HCT116 (cell line): ENCODE measurements around the gene SELENOS. TPM values are rescaled to one million over a fixed set of nuclear protein-coding genes. Genes with fewer than 3 reads are reported as not detected.

ENCODE experiments used
- ATAC-seq: fragments of 200-7000 bp; cut with Tn5 transposase; 2 replicates; pipeline ENCODE4 v1.9.1; 2020; ENCODE audit warnings: mild to moderate bottlenecking, moderate library complexity
- BruUV-seq: library from RNA; stranded (reverse); fragments of 400-500 nt; replicated peaks from 2 replicates; lab custom pipeline; 2021; lab: Mats Ljungman, UMichigan
- CTCF ChIA-PET: fragments of 300-600 bp; sonication (Branson Sonifier 250); formaldehyde crosslinking; loops from one replicate; lab custom pipeline; 2021; ENCODE audit warnings: antibody characterized with exemption; lab: Charles Lee
- POLR2A ChIA-PET: fragments of 300-600, 350-600 bp; sonication (Branson Sonifier 250); formaldehyde crosslinking; loops from one replicate; lab custom pipeline; 2021; ENCODE audit warnings: antibody characterized with exemption; lab: Charles Lee
- RAD21 ChIA-PET, 2 experiments: fragments of 300-600 bp; sonication (Branson Sonifier 250); formaldehyde crosslinking; loops; one replicate each; lab custom pipeline; 2023; ENCODE audit warnings: low total read pairs in 2 of 2; ENCODE audit not compliant: uncharacterized antibody in 2 of 2, unreplicated experiment in 2 of 2, low non-redundant PET in 1 of 2; lab: Charles Lee
- DNase-seq: peaks from one replicate; pipeline ENCODE4 v3.0.0-alpha.2; 2010; ENCODE audit warnings: low read depth, low spot score
- H2AFZ ChIP-seq: fragments of 200-600 bp; shearing (Covaris generic), sonication (generic); 2 replicates; pipeline ENCODE4 v1.6.1; 2017; ENCODE audit warnings: low read depth, mixed run types, mixed read lengths, antibody characterized with exemption, low read length; ENCODE audit not compliant: poor library complexity, severe bottlenecking
- H3K27ac ChIP-seq: 2 replicates; pipeline ENCODE4 v1.5.1; 2012; ENCODE audit warnings: low read depth, low read length
- H3K27me3 ChIP-seq: fragments of 200-600 bp; sonication (generic); 2 replicates; pipeline ENCODE4 v1.6.1; 2016; ENCODE audit warnings: mixed run types, low read length, mixed read lengths; ENCODE audit not compliant: insufficient read depth
- H3K36me3 ChIP-seq, 2 experiments: fragments of 200-500 bp in 1 of 2; fragments of 200-600 bp in 1 of 2; sonication (Bioruptor generic) in 1 of 2; sonication (generic) in 1 of 2; 2 replicates each; pipeline versions ENCODE4 v1.5.1 to v1.6.1; 2014 to 2016; ENCODE audit warnings: low read length in 2 of 2, inconsistent platforms in 1 of 2, mixed read lengths in 1 of 2, mixed run types in 1 of 2; ENCODE audit not compliant: insufficient read depth in 2 of 2, control insufficient read depth in 1 of 2
- H3K4me1 ChIP-seq, 2 experiments: fragments of 200-600 bp in 1 of 2; sonication (generic) in 1 of 2; 2 replicates each; pipeline versions ENCODE4 v1.5.1 to v1.6.1; 2012 to 2017; ENCODE audit warnings: low read length in 2 of 2, inconsistent platforms in 1 of 2, mild to moderate bottlenecking in 1 of 2, mixed read lengths in 1 of 2, mixed run types in 1 of 2, moderate library complexity in 1 of 2; ENCODE audit not compliant: insufficient read depth in 2 of 2, control insufficient read depth in 1 of 2
- H3K4me2 ChIP-seq: fragments of 200-600 bp; sonication (generic); 2 replicates; pipeline ENCODE4 v1.6.1; 2017; ENCODE audit warnings: mixed run types, low read length, mixed read lengths
- H3K4me3 ChIP-seq, 2 experiments: fragments of 200-600 bp in 1 of 2; sonication (generic) in 1 of 2; replicated peaks in 1 of 2; 2 replicates each; pipeline ENCODE4 v1.5.1; 2011 to 2016; ENCODE audit warnings: low read length in 2 of 2, control low read depth in 1 of 2, low read depth in 1 of 2, mild to moderate bottlenecking in 1 of 2, mixed read lengths in 1 of 2, mixed run types in 1 of 2
- H3K79me2 ChIP-seq: fragments of 200-600 bp; sonication (generic); 2 replicates; pipeline ENCODE4 v1.6.1; 2017; ENCODE audit warnings: mild to moderate bottlenecking, mixed run types, low read length, moderate library complexity, mixed read lengths; ENCODE audit not compliant: insufficient read depth
- H3K9ac ChIP-seq: fragments of 200-600 bp; sonication (generic); 2 replicates; pipeline ENCODE4 v1.6.1; 2016; ENCODE audit warnings: low read length, mixed read lengths
- H3K9me2 ChIP-seq: fragments of 200-600 bp; sonication (generic), shearing (Covaris generic); 2 replicates; pipeline ENCODE4 v1.6.1; 2017; ENCODE audit warnings: mixed run types, mild to moderate bottlenecking, moderate library complexity; ENCODE audit not compliant: insufficient read depth
- H3K9me3 ChIP-seq, 2 experiments: fragments of 200-500 bp in 1 of 2; fragments of 200-600 bp in 1 of 2; sonication (Bioruptor generic) in 1 of 2; sonication (generic) in 1 of 2; 2 replicates each; pipeline ENCODE4 v1.6.1; 2014 to 2017; ENCODE audit warnings: low read length in 2 of 2, mixed read lengths in 2 of 2, inconsistent platforms in 1 of 2, low read depth in 1 of 2, mild to moderate bottlenecking in 1 of 2, mixed run types in 1 of 2, moderate library complexity in 1 of 2; ENCODE audit not compliant: control insufficient read depth in 1 of 2, insufficient read depth in 1 of 2
- H4K20me1 ChIP-seq: fragments of 200-600 bp; sonication (generic), shearing (Covaris generic); 2 replicates; pipeline ENCODE4 v1.6.1; 2017; ENCODE audit warnings: mixed run types, mild to moderate bottlenecking, moderate library complexity; ENCODE audit not compliant: insufficient read depth
- CBX3 ChIP-seq: IDR thresholded peaks from 2 replicates; pipeline ENCODE4 v1.6.1; 2012; ENCODE audit warnings: low read depth
- CEBPB ChIP-seq: IDR thresholded peaks from 2 replicates; pipeline ENCODE4 v1.6.1; 2012; ENCODE audit warnings: low read depth
- EGR1 ChIP-seq: IDR thresholded peaks from 2 replicates; pipeline ENCODE4 v1.6.1; 2012; ENCODE audit warnings: low read depth
- ELF1 ChIP-seq: IDR thresholded peaks from 2 replicates; pipeline ENCODE4 v1.6.1; 2012; ENCODE audit warnings: low read depth, borderline replicate concordance
- EZH2phosphoT487 ChIP-seq: fragments of 200-600 bp; IDR thresholded peaks from 2 replicates; pipeline ENCODE4 v1.6.1; 2018; ENCODE audit warnings: antibody characterized with exemption, borderline replicate concordance
- FOSL1 ChIP-seq: IDR thresholded peaks from 2 replicates; pipeline ENCODE4 v1.6.1; 2012; ENCODE audit warnings: low read depth
- JUND ChIP-seq: IDR thresholded peaks from 2 replicates; pipeline ENCODE4 v1.6.1; 2012
- POLR2AphosphoS5 ChIP-seq: IDR thresholded peaks from 2 replicates; pipeline ENCODE4 v1.6.1; 2011; ENCODE audit warnings: mild to moderate bottlenecking, low read depth, low read length, moderate library complexity
- RAD21 ChIP-seq: IDR thresholded peaks from 2 replicates; pipeline ENCODE4 v1.6.1; 2012; ENCODE audit warnings: low read depth, mild to moderate bottlenecking
- SP1 ChIP-seq: IDR thresholded peaks from 2 replicates; pipeline ENCODE4 v1.6.1; 2012; ENCODE audit warnings: low read depth
- TCF7L2 ChIP-seq: IDR thresholded peaks from 2 replicates; pipeline ENCODE4 v1.7.0; 2011; ENCODE audit warnings: borderline replicate concordance, inconsistent platforms; ENCODE audit not compliant: insufficient read depth, insufficient read length; ENCODE audit errors: extremely low read depth
- ZNF274 ChIP-seq: fragments of 200-500 bp; sonication (Bioruptor generic); IDR thresholded peaks from 2 replicates; pipeline ENCODE4 v1.6.1; 2014; ENCODE audit warnings: mild to moderate bottlenecking, low read depth, low read length, inconsistent platforms
- intact Hi-C: fragments of 100-400 bp; cut with micrococcal nuclease; formaldehyde crosslinking; loops from 2 replicates; pipeline ENCODE4 v1.10.0; 2022
- total RNA-seq: library from RNA; stranded (reverse); gene quantifications from one replicate; pipeline ENCODE4 v1.2.1, GENCODE V29; 2021; ENCODE audit not compliant: unreplicated experiment
- TF ChIP-seq, protein P1 (sequence below): IDR thresholded peaks from 2 replicates; pipeline ENCODE4 v1.6.1; 2012
- TF ChIP-seq, protein P2 (sequence below), 3 experiments: fragments of 200-600 bp in 1 of 3; sonication (generic) in 1 of 3; IDR thresholded peaks in 2 of 3; conservative IDR thresholded peaks in 1 of 3; 2 replicates each; pipeline ENCODE4 v1.5.1; 2012 to 2017; ENCODE audit warnings: low read depth in 2 of 3, low read length in 2 of 3, antibody characterized with exemption in 1 of 3, borderline replicate concordance in 1 of 3, control low read depth in 1 of 3, mild to moderate bottlenecking in 1 of 3, mixed read lengths in 1 of 3, mixed run types in 1 of 3, moderate library complexity in 1 of 3; ENCODE audit not compliant: insufficient read depth in 1 of 3
- TF ChIP-seq, protein P3 (sequence below): IDR thresholded peaks from 2 replicates; pipeline ENCODE4 v1.6.1; 2012

Gene SELENOS
- total RNA-seq, 1 experiment from 2014 or later, result 45.6 TPM

DNA sequence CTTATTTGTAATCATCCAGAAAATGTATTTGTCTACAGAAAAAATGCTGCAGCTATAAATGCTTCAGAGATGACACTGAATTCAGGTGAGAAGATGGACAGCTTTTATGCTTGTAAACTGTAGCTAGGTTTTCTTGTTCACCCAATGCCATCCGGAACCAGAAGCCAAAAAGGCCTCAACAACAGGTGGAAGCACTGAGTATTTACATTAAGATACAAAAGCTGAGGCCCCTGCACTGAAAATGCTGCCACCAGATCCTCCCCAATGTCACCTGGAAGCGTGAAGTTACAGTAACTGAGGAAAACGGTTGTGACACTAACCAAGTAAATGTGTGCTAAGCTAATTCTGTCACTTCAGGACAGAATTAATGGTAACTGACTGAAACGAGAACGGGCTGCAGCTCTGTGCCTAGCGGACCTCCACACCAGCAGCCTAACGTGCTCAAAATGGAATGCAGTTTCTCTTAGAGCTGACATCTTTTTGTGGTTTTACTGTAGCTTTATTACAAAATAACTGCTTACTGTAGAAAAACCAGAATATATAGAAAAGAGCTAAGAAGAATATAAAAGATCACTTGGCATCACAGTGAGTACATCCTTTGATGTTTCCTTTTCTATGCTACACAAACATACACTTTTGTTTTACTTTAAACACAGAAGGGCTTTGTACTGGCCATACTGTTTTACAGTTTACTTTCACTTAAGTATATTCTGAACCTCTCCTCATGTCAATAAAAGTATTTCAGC lies 33.1 kb downstream of the SELENOS start:
- H3K9me2 ChIP-seq, result no peaks in the 10 kb centered on the region
- ChIA-PET RAD21 (no interaction called here), POLR2A (no interaction called here), CTCF (interaction anchor here (1.1 kb wide), 1 partner anchor 14 kb away, joined by 4 read pairs; no protein-coding TSS in a partner anchor)
- H3K36me3 ChIP-seq, result peaks cover 10 to 16% of the 10 kb centered on the region in 2 experiments; a peak in 3 of 4 replicates
- no peak for TF ChIP-seq TCF7L2
- no peak for TF ChIP-seq CBX3
- no peak for TF ChIP-seq JUND
- TF ChIP-seq, protein P1, sequence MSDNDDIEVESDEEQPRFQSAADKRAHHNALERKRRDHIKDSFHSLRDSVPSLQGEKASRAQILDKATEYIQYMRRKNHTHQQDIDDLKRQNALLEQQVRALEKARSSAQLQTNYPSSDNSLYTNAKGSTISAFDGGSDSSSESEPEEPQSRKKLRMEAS, result no peak
- TF ChIP-seq, protein P2, sequence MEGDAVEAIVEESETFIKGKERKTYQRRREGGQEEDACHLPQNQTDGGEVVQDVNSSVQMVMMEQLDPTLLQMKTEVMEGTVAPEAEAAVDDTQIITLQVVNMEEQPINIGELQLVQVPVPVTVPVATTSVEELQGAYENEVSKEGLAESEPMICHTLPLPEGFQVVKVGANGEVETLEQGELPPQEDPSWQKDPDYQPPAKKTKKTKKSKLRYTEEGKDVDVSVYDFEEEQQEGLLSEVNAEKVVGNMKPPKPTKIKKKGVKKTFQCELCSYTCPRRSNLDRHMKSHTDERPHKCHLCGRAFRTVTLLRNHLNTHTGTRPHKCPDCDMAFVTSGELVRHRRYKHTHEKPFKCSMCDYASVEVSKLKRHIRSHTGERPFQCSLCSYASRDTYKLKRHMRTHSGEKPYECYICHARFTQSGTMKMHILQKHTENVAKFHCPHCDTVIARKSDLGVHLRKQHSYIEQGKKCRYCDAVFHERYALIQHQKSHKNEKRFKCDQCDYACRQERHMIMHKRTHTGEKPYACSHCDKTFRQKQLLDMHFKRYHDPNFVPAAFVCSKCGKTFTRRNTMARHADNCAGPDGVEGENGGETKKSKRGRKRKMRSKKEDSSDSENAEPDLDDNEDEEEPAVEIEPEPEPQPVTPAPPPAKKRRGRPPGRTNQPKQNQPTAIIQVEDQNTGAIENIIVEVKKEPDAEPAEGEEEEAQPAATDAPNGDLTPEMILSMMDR (IDR thresholded peaks at IDR 0.05 in 2 of 3, conservative IDR thresholded peaks at IDR 0.05 in 1 of 3; ENCODE audit: borderline replicate concordance in 1 of 3, insufficient read depth in 1 of 3, low read depth in 2 of 3, low read length in 2 of 3), result no peak
- no peak for TF ChIP-seq SP1
- TF ChIP-seq POLR2AphosphoS5, result no peak
- TF ChIP-seq CEBPB, result no peak
- TF ChIP-seq RAD21, result no peak
- TF ChIP-seq EZH2phosphoT487, result no peak
- TF ChIP-seq ZNF274, result no peak
- no peak for TF ChIP-seq EGR1
- TF ChIP-seq, protein P3, sequence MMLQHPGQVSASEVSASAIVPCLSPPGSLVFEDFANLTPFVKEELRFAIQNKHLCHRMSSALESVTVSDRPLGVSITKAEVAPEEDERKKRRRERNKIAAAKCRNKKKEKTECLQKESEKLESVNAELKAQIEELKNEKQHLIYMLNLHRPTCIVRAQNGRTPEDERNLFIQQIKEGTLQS, result no peak
- no peak for TF ChIP-seq FOSL1
- TF ChIP-seq ELF1, result no peak
- intact Hi-C loops, result no loop called here
- no peak overlapping the region for H3K4me2 ChIP-seq
- no peak overlapping the region for H3K27ac ChIP-seq
- DNase-seq (no peak), ATAC-seq (no peak)
- H3K4me1 ChIP-seq, result no peaks in the 10 kb centered on the region
- H3K9ac ChIP-seq, result no peak overlapping the region
- BruUV-seq, result no TSS peak
- no peaks in the 10 kb centered on the region for H3K27me3 ChIP-seq
- no peaks in the 10 kb centered on the region for H3K9me3 ChIP-seq
- peaks cover 5% of the 10 kb centered on the region; the same call in 1 of the 2 replicates for H4K20me1 ChIP-seq
- H3K4me3 ChIP-seq, result no peak overlapping the region
- H2AFZ ChIP-seq, result no peak overlapping the region
- peaks cover 100% of the 10 kb centered on the region for H3K79me2 ChIP-seq
